ENCODE results near the gene GLOD5.

- TF ChIP-seq, protein P1, sequence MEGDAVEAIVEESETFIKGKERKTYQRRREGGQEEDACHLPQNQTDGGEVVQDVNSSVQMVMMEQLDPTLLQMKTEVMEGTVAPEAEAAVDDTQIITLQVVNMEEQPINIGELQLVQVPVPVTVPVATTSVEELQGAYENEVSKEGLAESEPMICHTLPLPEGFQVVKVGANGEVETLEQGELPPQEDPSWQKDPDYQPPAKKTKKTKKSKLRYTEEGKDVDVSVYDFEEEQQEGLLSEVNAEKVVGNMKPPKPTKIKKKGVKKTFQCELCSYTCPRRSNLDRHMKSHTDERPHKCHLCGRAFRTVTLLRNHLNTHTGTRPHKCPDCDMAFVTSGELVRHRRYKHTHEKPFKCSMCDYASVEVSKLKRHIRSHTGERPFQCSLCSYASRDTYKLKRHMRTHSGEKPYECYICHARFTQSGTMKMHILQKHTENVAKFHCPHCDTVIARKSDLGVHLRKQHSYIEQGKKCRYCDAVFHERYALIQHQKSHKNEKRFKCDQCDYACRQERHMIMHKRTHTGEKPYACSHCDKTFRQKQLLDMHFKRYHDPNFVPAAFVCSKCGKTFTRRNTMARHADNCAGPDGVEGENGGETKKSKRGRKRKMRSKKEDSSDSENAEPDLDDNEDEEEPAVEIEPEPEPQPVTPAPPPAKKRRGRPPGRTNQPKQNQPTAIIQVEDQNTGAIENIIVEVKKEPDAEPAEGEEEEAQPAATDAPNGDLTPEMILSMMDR (IDR thresholded peaks at IDR 0.05), result no peak
- TF ChIP-seq POLR2AphosphoS5 (IDR thresholded peaks at IDR 0.05) (peak; percentile 76 to 93 (median 86)), POLR2A (IDR thresholded peaks at IDR 0.05) (no peak)
Observed at GRCh38 chrX:48801280-48802088, 39.9 kb downstream of the GLOD5 start, which contains the start of gene HDAC6.
